IMR-90 (cell line): ENCODE data around the gene SLC9A3.

Experiments used
- BHLHE40 ChIP-seq: fragments of 150-350 bp; IDR thresholded peaks from 2 replicates; pipeline ENCODE4 v1.6.1; 2016; ENCODE audit warnings: mild to moderate bottlenecking, low read depth, low read length
- CHD1 ChIP-seq: IDR thresholded peaks from 2 replicates; pipeline ENCODE4 v1.6.1; 2012; ENCODE audit warnings: low read depth, low read length, improper control_type of control experiment
- CTCF ChIP-seq: conservative IDR thresholded peaks from 2 replicates; pipeline ENCODE4 v1.5.1; 2012; ENCODE audit warnings: mild to moderate bottlenecking, low read depth, low read length, improper control_type of control experiment
- FOS ChIP-seq: fragments of 150-350 bp; IDR thresholded peaks from 2 replicates; pipeline ENCODE4 v1.6.1; 2016; ENCODE audit warnings: low read depth, low read length
- MAFK ChIP-seq: IDR thresholded peaks from 2 replicates; pipeline ENCODE4 v1.6.1; 2012; ENCODE audit warnings: low read depth, low read length, improper control_type of control experiment
- MAZ ChIP-seq: IDR thresholded peaks from 2 replicates; pipeline ENCODE4 v1.6.1; 2012; ENCODE audit warnings: low read depth, mild to moderate bottlenecking, low read length, improper control_type of control experiment, moderate library complexity, borderline replicate concordance
- MXI1 ChIP-seq: IDR thresholded peaks from 2 replicates; pipeline ENCODE4 v1.6.1; 2012; ENCODE audit warnings: low read depth, mild to moderate bottlenecking, low read length, moderate library complexity, borderline replicate concordance
- POLR2A ChIP-seq: IDR thresholded peaks from 2 replicates; pipeline ENCODE4 v1.6.1; 2012; ENCODE audit warnings: mild to moderate bottlenecking, low read depth, low read length
- RAD21 ChIP-seq: IDR thresholded peaks from 2 replicates; pipeline ENCODE4 v1.6.1; 2012; ENCODE audit warnings: low read length, improper control_type of control experiment
- RCOR1 ChIP-seq: IDR thresholded peaks from 2 replicates; pipeline ENCODE4 v1.6.1; 2012; ENCODE audit warnings: mild to moderate bottlenecking, low read length, improper control_type of control experiment; ENCODE audit not compliant: insufficient replicate concordance
- RFX5 ChIP-seq: IDR thresholded peaks from 2 replicates; pipeline ENCODE4 v1.8.0; 2012; ENCODE audit warnings: low read depth, mild to moderate bottlenecking, low read length, moderate library complexity
- SMC3 ChIP-seq: fragments of 150-350 bp; IDR thresholded peaks from 2 replicates; pipeline ENCODE4 v1.6.1; 2016; ENCODE audit warnings: low read depth, mild to moderate bottlenecking, antibody characterized with exemption, low read length, moderate library complexity
- TF ChIP-seq, protein P1 (sequence below): fragments of 150-350 bp; IDR thresholded peaks from 2 replicates; pipeline ENCODE4 v1.6.1; 2017; ENCODE audit warnings: mild to moderate bottlenecking, antibody characterized with exemption, low read length, low read depth

- TF ChIP-seq RAD21 (no peak), CTCF (no peak), CHD1 (no peak), POLR2A (no peak), FOS (no peak), RCOR1 (no peak), RFX5 (no peak), MAZ (no peak), BHLHE40 (no peak), SMC3 (no peak), MAFK (no peak), MXI1 (no peak)
- TF ChIP-seq, protein P1, sequence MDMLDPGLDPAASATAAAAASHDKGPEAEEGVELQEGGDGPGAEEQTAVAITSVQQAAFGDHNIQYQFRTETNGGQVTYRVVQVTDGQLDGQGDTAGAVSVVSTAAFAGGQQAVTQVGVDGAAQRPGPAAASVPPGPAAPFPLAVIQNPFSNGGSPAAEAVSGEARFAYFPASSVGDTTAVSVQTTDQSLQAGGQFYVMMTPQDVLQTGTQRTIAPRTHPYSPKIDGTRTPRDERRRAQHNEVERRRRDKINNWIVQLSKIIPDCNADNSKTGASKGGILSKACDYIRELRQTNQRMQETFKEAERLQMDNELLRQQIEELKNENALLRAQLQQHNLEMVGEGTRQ: no peak
Observed at GRCh38 chr5:522899-523440, 1.3 kb downstream of the SLC9A3 start.
